ENCODE measurements around the gene LGALS9. TPM values are rescaled to one million over a fixed set of nuclear protein-coding genes. Genes with fewer than 3 reads are reported as not detected.

Gene LGALS9
- total RNA-seq, 1 experiment from 2014 or later, result 1.6 TPM

DNA sequence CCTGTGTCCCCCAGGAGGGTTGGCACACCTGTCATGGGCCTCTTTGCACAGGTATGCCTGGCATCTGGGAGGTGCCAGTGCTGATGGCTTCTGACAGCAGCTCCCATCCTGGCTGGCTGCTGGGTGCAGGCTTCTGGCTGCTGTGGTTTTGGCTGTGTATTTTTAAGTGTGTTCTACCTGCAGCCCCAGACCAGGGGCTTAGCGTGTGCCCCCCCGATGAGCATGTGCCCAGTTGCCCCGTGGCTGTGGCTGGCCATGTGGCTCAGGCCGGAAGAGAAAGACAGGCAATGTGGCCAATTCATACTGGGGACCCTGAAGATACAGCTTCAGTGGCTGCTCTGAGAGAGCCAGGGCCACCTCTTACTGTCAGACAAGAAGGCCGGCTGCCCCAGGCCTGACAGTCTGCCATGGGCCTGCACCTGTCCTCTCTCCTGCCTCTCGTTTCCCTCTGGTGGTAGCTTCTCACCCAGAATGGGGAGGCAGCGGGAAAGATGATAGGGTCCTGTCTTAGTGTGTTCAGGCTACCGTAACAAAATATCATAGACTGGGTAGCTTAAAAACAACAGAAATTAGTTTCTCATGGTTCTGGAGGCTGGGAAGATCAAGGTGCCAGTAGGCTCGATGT, 37.6 kb upstream of the LGALS9 start:
- Histone ChIP-seq H3K9me3 (ENCODE audit: control insufficient read depth, insufficient read depth, low read depth, low read length) (no peaks in the 10 kb centered on the region), H3K27ac (ENCODE audit: low read length) (no peak overlapping the region), H3K4me3 (ENCODE audit: low read depth in 2 of 2, low read length in 2 of 2) (no peak overlapping the region), H3K4me1 (ENCODE audit: control insufficient read depth, insufficient read depth, low read length) (no peaks in the 10 kb centered on the region), H3K36me3 (ENCODE audit: control insufficient read depth, insufficient read depth, low read length) (no peaks in the 10 kb centered on the region), H3K27me3 (ENCODE audit: control insufficient read depth, insufficient read depth, low read length) (no peaks in the 10 kb centered on the region)
- intact Hi-C loops (cut with micrococcal nuclease; ENCODE audit: unreplicated experiment), result loop anchor here (10.0 kb wide), 1 partner anchor 99 kb away; no protein-coding TSS in a partner anchor
- TF ChIP-seq, protein P1, sequence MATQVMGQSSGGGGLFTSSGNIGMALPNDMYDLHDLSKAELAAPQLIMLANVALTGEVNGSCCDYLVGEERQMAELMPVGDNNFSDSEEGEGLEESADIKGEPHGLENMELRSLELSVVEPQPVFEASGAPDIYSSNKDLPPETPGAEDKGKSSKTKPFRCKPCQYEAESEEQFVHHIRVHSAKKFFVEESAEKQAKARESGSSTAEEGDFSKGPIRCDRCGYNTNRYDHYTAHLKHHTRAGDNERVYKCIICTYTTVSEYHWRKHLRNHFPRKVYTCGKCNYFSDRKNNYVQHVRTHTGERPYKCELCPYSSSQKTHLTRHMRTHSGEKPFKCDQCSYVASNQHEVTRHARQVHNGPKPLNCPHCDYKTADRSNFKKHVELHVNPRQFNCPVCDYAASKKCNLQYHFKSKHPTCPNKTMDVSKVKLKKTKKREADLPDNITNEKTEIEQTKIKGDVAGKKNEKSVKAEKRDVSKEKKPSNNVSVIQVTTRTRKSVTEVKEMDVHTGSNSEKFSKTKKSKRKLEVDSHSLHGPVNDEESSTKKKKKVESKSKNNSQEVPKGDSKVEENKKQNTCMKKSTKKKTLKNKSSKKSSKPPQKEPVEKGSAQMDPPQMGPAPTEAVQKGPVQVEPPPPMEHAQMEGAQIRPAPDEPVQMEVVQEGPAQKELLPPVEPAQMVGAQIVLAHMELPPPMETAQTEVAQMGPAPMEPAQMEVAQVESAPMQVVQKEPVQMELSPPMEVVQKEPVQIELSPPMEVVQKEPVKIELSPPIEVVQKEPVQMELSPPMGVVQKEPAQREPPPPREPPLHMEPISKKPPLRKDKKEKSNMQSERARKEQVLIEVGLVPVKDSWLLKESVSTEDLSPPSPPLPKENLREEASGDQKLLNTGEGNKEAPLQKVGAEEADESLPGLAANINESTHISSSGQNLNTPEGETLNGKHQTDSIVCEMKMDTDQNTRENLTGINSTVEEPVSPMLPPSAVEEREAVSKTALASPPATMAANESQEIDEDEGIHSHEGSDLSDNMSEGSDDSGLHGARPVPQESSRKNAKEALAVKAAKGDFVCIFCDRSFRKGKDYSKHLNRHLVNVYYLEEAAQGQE (IDR thresholded peaks at IDR 0.05; ENCODE audit: insufficient read depth in 1 of 2, low read depth in 2 of 2, low read length in 1 of 2), result no peak
- TF ChIP-seq POLR2AphosphoS5 (IDR thresholded peaks at IDR 0.05; ENCODE audit: low read depth, low read length) (no peak), TCF7L2 (IDR thresholded peaks at IDR 0.05; ENCODE audit: low read depth, low read length) (no peak), SIN3A (IDR thresholded peaks at IDR 0.05; ENCODE audit: borderline replicate concordance, insufficient read depth, low read depth, low read length) (no peak)
- TF ChIP-seq, protein P2, sequence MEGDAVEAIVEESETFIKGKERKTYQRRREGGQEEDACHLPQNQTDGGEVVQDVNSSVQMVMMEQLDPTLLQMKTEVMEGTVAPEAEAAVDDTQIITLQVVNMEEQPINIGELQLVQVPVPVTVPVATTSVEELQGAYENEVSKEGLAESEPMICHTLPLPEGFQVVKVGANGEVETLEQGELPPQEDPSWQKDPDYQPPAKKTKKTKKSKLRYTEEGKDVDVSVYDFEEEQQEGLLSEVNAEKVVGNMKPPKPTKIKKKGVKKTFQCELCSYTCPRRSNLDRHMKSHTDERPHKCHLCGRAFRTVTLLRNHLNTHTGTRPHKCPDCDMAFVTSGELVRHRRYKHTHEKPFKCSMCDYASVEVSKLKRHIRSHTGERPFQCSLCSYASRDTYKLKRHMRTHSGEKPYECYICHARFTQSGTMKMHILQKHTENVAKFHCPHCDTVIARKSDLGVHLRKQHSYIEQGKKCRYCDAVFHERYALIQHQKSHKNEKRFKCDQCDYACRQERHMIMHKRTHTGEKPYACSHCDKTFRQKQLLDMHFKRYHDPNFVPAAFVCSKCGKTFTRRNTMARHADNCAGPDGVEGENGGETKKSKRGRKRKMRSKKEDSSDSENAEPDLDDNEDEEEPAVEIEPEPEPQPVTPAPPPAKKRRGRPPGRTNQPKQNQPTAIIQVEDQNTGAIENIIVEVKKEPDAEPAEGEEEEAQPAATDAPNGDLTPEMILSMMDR (IDR thresholded peaks at IDR 0.05), result no peak
- in situ Hi-C loops (cut with HindIII; ENCODE audit: low pct_unique_long_range_greater_than_20kb, low sequenced_read_pairs), result no loop called here
- ATAC-seq (no peak), DNase-seq (ENCODE audit: low read depth, low spot score) (no peak)
- ChIA-PET CTCF (interaction anchor here (0.7 kb wide), 1 partner anchor 212 kb away, joined by 3 read pairs; no protein-coding TSS in a partner anchor), POLR2A (no interaction called here)
- BruUV-seq (replicated peaks), result no TSS peak

GRCh38 chr17:27593857-27594255, 37.1 kb upstream of the LGALS9 start:
- no peak for TF ChIP-seq POLR2AphosphoS5 (IDR thresholded peaks at IDR 0.05; ENCODE audit: low read depth, low read length)
- TF ChIP-seq, protein P1 (IDR thresholded peaks at IDR 0.05; ENCODE audit: insufficient read depth in 1 of 2, low read depth in 2 of 2, low read length in 1 of 2), result no peak
- TF ChIP-seq SIN3A (IDR thresholded peaks at IDR 0.05; ENCODE audit: borderline replicate concordance, insufficient read depth, low read depth, low read length), result no peak
- TF ChIP-seq, protein P2 (IDR thresholded peaks at IDR 0.05), result no peak
- TF ChIP-seq TCF7L2 (IDR thresholded peaks at IDR 0.05; ENCODE audit: low read depth, low read length), result no peak
- POLR2A ChIA-PET, result no interaction called here
- Histone ChIP-seq H3K9me3 (ENCODE audit: control insufficient read depth, insufficient read depth, low read depth, low read length) (no peaks in the 10 kb centered on the region), H3K4me1 (ENCODE audit: control insufficient read depth, insufficient read depth, low read length) (no peaks in the 10 kb centered on the region), H3K36me3 (ENCODE audit: control insufficient read depth, insufficient read depth, low read length) (no peaks in the 10 kb centered on the region), H3K27ac (ENCODE audit: low read length) (no peak overlapping the region), H3K4me3 (ENCODE audit: low read depth in 2 of 2, low read length in 2 of 2) (no peak overlapping the region), H3K27me3 (ENCODE audit: control insufficient read depth, insufficient read depth, low read length) (no peaks in the 10 kb centered on the region)
- in situ Hi-C loops (cut with HindIII; ENCODE audit: low pct_unique_long_range_greater_than_20kb, low sequenced_read_pairs), result no loop called here
- CTCF ChIA-PET, result interaction anchor here (0.7 kb wide), 1 partner anchor 212 kb away, joined by 3 read pairs; no protein-coding TSS in a partner anchor
- ATAC-seq (no peak), DNase-seq (ENCODE audit: low read depth, low spot score) (no peak)
- no TSS peak for BruUV-seq (replicated peaks)
- intact Hi-C loops (cut with micrococcal nuclease; ENCODE audit: unreplicated experiment), result loop anchor here (10.0 kb wide), 1 partner anchor 99 kb away; no protein-coding TSS in a partner anchor

Data from Panc1 (cell line).